HG03439 (cell line): Measurements from ENCODE around the gene CELF3.
"Not testable (repeated sequence)": the region's sequence is repeated elsewhere in the genome, so short reads cannot be mapped to it uniquely, and the experiment has no call there.

Source experiments
- ATAC-seq: cut with Tn5 transposase; IDR thresholded peaks from one replicate; pipeline ENCODE4 v1.9.1; 2021; ENCODE audit warnings: mild to moderate bottlenecking, moderate library complexity; ENCODE audit not compliant: unreplicated experiment

Gene CELF3

DNA sequence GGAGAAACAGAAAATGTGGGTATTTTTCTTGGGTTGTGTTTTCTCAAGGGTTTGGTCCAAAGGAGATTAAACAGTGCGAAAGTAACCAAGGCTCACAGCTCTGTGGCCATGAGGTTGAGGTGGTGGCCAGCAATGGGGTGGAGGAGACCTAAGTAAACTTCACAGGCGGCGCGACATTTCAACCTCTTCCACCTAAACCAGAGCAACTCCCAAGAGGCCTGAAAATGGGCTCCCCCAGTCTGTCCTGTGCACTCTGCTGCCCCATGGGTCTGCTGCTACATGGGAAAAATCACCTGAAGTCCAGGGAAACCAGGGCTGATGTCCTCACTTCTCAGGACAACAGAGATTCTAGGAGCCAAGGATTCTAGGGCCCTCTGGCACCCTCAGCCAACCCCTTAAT lies 12.4 kb downstream of the CELF3 start:
- ATAC-seq, result no peak

DNA sequence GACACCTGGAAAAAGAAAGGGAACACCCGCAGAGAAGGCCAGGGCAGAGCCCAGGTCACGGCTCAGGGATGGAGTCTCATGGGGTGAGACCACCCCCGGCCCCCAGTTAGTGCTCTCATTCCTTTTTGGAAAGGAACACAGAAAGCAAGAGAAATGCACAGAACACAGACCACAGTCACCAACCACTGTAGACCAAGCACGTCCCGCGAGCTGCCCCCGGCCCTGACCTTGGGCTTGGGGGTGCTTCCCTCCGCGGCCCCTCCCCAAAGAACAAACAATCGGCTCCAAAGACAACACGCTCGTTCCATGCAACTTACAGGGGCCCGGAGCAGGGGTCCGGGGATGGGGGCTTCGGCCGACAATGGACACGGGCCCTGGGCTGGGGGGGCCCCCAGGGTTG lies 12.8 kb downstream of the CELF3 start:
- ATAC-seq, result no peak

DNA sequence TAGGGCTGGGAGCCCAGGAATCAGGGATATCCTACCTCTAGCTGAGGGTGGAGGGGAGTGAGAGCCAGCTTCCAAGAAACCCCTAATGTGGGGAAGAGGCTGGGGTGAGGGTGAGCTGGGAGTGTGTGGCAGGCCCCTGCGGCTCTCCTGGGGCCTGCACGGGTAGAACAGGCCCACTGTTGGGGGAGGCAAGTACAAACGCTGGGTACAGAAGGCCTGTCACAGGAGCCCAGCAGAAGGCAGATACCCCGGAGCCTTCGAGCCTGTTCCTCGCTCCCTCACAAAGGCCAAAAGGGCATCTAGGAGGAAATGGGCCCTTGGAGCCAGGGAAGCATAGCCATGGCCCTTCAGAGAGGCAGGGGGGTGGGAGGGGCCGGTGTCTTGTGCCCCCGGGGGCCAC lies 13.7 kb downstream of the CELF3 start:
- no peak for ATAC-seq

DNA sequence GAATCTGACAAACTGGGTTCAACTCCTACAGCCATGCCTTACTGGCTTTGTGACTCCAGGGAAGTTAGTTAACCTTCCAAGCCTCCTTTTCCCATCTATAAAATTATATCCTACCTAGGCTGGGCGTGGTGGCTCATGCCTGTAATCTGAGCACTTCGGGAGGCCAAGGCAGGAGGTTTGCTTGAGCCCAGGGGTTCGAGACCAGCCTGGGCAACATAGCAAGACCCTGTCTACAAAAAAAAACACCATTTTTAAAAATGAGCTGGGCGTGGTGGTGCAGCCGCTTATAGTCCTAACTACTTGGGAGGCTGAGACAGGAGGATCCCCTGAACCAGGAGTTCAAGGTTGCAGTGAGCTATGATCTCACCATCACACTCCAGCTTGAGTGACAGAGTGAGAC lies 15.1 kb downstream of the CELF3 start:
- no peak for ATAC-seq

- ATAC-seq, result no peak
These were observed 23.4 kb downstream of the CELF3 start for GRCh38 chr1:151693057-151693651.

DNA sequence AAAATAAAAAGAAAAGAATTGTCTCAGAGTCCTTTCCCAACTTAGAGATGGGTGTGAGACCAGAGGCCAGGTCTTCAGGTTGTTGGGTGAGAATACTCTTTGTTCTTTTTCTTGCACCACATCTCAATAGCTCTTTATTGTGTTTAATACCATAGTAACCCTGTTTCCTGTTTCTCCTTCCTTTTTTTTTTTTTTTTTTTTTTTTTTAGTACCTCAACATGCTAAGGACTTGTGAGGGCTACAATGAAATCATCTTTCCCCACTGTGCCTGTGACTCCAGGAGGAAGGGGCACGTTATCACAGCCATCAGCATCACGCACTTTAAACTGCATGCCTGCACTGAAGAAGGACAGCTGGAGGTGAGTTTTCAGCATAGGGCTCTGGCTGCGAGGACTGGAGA lies 24.4 kb downstream of the CELF3 start:
- ATAC-seq, result no peak

DNA sequence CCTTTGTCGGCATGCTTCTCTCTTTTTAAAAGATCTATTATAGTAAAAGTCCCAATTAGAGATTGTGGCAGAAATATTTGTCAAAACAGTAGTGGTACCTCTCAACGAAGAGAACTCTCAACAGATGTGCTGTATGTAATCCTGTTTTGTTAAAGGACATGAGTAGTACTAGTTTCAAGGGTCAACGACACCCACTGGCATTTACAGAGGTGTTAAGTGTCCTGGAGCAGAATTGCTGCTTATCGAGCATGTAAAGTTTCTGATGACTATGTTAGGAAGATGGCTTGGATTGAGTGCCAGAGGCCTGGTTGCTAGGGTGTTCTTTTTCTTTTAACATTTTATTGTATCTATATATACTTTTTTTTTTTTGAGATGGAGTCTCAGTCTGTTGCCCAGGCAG lies 27.1 kb downstream of the CELF3 start:
- ATAC-seq, result no peak

- no peak for ATAC-seq
These were observed 30.0 kb downstream of the CELF3 start for GRCh38 chr1:151686561-151686960.

GRCh38 chr1:151684128-151684527 lies 32.5 kb downstream of the CELF3 start:
- no peak for ATAC-seq

GRCh38 chr1:151682901-151683300 lies 33.7 kb downstream of the CELF3 start:
- not testable (repeated sequence) for ATAC-seq

DNA sequence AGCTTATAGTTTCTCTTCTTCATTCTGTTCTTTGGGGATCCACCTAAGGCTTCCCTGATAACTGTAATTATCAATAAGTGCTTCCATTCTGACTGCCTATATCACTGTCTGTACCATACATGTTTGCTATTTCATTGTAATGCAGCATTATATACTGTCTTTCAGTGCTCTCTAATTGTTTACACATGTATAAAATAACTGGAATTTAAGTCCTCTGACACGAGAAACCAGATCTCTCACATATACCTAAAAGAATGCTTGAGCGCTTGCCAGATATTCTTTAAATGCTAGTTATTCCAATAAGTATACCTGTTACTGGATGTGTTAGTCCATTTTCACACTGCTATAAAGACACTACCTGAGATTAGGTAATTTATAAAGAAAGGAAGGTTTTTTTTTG lies 34.7 kb downstream of the CELF3 start:
- ATAC-seq, result no peak

DNA sequence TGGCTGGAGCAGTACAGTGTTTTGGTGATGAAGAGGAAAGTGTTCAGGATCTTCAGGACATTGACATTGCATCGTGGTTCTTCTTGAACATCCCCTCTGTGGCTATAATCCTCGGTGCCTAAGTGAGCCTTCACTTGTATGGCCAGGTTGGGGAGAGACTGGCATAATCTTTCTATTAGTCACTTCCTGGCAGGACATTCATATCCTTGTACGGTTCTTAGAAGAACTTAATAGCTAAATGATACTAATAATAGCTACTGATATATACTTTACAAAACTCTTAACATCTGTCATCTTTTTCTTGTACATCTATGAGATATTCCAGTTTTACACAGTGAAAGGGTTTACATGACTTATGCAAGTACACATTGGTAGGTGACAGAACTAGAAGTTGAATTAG lies 35.8 kb downstream of the CELF3 start:
- no peak for ATAC-seq

- no peak for ATAC-seq
These were observed 36.2 kb downstream of the CELF3 start for GRCh38 chr1:151680391-151680790.

DNA sequence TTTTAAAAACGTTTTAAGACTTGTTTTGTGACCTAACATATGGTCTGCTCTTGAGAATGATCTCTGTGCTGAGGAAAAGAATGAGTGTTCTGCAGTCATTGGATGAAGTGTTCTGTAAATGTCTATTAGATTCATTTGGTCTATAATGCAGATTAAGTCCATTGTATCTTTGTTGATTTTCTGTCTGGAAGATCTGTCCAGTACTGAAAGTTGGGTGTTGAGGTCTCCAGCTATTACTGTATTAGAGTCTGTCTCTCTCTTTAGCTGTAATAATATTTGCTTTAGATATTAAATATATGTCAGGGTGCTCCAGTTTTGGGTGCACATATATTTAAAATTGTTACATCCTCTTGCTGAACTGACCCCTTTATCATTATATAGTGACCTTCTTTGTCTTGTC lies 43.2 kb downstream of the CELF3 start:
- no peak for ATAC-seq

- not testable (repeated sequence) for ATAC-seq
These were observed 46.4 kb downstream of the CELF3 start for GRCh38 chr1:151670036-151670675.

- ATAC-seq, result no peak
These were observed 48.5 kb downstream of the CELF3 start for GRCh38 chr1:151668090-151668489.

GRCh38 chr1:151661751-151662150 lies 54.9 kb downstream of the CELF3 start:
- no peak for ATAC-seq

- no peak for ATAC-seq
These were observed 61.2 kb downstream of the CELF3 start for GRCh38 chr1:151655371-151655770.

GRCh38 chr1:151653397-151653796 lies 63.2 kb downstream of the CELF3 start:
- ATAC-seq, result no peak
